Stimulated activated CD8-positive, alpha-beta memory T cell treated with anti-CD3 and anti-CD28 coated beads, Interleukin-7, amount 100 ng/mL, for 1 hour (primary cell): ENCODE measurements around the gene COX6B2.

Source experiments
- DNase-seq, 2 donors: peaks; one replicate each; pipeline ENCODE4 v3.0.0-alpha.2; 2020; ENCODE audit warnings: low read depth in 2 of 2

Gene COX6B2

DNA sequence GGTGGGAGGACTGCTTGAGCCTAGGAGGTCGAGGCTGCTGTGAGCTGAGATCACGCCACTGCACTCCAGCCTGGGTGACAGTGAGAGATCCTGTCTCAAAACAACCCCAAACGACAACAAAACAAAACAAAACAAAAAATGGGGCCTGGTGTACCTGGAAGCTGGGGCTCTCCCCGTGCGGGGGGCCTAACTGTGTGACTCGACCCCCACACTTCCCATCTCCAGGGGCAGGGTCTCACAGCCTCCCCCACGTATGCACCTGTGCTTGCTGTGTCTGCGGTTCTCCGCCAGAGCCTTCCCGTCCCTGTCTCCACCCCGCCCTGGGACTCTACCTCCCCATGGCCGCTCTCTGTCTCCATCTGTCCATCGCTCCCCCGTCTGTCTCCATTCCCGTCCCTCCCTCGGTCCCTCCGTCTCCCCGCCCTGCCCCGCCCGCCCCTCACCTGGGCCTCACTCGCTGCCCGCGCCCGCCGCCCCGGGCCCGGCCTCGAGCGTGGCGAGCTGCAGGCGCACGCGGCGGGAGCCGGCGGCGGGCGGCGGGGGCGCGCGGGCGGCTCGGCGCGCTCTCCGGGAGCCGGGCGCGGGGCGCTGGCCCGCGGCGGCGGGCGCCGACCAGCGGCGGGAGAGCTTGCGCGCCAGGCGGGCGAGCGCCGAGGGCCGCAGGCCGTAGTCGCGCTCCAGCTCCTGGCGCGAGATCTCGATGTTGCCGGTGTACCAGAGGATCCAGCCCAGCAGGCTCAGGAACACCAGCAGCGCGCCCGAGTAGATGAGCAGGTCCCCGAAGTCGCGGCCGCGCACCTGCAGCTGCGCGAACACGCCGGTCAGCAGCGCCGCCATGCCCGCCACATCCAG is 29.0 kb upstream of the COX6B2 start:
- no peak for DNase-seq

- no peak for DNase-seq
These were observed 28.1 kb upstream of the COX6B2 start for GRCh38 chr19:55382522-55383054.

GRCh38 chr19:55382013-55382412 is 27.5 kb upstream of the COX6B2 start:
- DNase-seq: no peak

DNA sequence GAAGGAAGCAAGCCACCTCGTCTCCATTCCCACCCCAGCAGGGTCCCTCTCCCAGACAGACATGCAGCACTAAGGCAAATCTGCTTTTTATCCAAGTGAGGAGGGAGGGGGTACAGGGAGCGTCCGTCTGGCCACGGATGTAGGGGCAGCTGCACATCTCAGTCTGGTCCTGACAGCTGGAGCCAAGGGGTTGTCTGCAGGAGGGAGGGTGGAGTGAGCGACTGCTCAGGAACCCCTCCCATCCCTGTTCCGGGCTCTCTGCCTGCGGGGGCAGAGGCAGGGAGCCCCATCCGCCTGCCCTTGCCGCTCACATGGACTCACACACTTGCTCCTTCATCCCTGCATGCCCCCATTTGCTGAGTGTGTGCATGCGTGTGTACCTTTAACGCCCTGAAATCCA is 24.7 kb upstream of the COX6B2 start:
- no peak for DNase-seq

- DNase-seq: no peak
These were observed 23.0 kb upstream of the COX6B2 start for GRCh38 chr19:55377356-55378131.

- DNase-seq: no peak
These were observed 21.9 kb upstream of the COX6B2 start, which contains the start of gene TMEM190 for GRCh38 chr19:55376241-55376933. Gene TMEM190, plus strand, starts transcription at chr19:55376826. Its CDS starts 28 bp downstream, at chr19:55376854.

- DNase-seq: no peak
These were observed 19.7 kb upstream of the COX6B2 start for GRCh38 chr19:55373993-55374757.

DNA sequence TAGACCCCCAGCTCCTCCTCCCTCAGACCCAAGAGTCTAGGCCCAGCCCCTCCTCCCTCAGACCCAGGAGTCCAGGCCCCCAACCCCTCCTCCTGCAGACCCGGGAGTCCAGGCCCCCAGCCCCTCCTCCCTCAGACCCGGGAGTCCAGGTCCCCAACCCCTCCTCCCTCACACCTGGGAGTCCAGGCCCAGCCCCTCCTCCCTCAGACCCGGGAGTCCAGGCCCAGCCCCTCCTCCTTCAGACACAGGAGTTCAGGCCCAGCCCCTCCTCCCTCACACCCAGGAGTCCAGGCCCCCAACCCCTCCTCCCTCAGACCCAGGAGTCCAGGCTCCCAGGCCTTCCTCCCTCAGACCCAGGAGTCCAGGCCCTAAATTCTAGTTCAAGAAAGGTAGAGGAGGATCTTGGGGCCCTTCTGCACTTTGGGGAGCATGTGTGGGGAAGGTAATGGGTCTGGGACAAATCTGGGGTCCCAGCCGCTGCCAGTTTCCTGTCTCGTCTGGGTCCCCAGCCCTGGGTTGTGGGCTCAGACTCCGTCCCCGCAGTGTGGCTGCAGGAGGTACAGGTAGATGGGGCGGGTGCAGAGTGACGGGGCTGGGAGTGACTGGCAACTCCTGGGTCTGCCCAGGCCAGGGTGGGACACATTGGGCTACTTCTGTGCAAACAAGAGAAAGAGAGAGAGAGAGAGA is 18.9 kb upstream of the COX6B2 start:
- no peak for DNase-seq

- no peak for DNase-seq
These were observed 18.0 kb upstream of the COX6B2 start for GRCh38 chr19:55372316-55373081.

GRCh38 chr19:55370305-55370988 is 15.9 kb upstream of the COX6B2 start, which contains the start of gene IL11:
Gene IL11, minus strand, starts transcription at chr19:55370463. Its CDS starts 153 bp downstream, at chr19:55370310.
- DNase-seq: no peak

DNA sequence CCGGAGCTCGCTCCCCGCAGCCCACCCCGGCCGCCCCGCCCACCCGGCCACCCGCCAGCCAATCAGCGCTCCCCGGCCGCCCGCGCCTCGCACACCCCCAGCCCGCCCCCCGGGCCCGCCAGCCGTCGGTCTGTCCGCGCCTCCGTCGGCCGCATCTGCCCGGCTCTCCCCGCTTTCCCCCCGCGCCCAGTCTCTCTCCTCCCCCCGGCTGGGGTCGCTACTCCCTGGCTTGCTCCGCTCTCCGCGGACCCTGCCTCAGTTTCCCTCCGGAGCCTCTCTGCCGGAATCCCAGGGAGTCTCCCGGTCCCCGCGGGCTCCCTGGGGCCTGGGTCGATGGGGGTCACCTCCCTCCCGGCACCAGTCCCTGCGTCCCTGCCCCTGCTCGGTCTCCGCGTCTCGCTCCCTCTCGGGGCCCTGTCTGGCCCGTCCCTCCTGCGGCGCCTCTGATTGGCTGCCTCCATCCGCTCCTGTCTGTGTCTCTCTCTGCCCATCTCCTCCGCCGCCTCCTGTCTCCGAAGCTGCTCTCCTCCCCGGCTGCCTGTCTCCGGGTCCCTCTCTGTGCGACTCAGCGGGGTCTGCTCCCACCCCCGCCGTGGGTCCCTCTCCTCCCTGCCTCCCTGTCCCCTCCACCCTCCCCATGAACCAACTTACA is 15.3 kb upstream of the COX6B2 start:
- no peak for DNase-seq

GRCh38 chr19:55368701-55369563 is 14.4 kb upstream of the COX6B2 start:
- DNase-seq: no peak

GRCh38 chr19:55368106-55368505 is 13.6 kb upstream of the COX6B2 start:
- DNase-seq: no peak

GRCh38 chr19:55366790-55367189 is 12.3 kb upstream of the COX6B2 start:
- DNase-seq: no peak

DNA sequence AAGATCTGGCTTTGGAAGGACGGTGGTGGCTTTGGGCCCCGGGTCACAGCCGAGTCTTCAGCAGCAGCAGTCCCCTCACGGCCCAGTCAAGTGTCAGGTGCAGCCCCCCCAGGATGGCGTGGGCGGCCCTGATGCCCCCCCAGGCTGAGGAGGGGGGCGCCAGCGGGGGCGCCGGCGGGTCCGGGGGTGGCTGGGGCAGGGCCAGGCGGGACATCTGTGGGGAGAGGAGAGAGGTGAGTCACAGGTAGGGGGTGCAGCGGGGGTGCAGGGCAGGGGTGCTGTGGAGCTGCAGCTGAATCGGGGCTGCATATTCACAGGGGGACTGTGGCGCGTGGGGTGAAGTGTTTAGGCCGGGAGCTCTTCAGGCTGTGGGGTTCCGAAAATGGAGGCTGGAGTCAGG is 11.4 kb upstream of the COX6B2 start:
- DNase-seq: no peak

GRCh38 chr19:55365245-55365644 is 10.7 kb upstream of the COX6B2 start:
- DNase-seq: no peak

DNA sequence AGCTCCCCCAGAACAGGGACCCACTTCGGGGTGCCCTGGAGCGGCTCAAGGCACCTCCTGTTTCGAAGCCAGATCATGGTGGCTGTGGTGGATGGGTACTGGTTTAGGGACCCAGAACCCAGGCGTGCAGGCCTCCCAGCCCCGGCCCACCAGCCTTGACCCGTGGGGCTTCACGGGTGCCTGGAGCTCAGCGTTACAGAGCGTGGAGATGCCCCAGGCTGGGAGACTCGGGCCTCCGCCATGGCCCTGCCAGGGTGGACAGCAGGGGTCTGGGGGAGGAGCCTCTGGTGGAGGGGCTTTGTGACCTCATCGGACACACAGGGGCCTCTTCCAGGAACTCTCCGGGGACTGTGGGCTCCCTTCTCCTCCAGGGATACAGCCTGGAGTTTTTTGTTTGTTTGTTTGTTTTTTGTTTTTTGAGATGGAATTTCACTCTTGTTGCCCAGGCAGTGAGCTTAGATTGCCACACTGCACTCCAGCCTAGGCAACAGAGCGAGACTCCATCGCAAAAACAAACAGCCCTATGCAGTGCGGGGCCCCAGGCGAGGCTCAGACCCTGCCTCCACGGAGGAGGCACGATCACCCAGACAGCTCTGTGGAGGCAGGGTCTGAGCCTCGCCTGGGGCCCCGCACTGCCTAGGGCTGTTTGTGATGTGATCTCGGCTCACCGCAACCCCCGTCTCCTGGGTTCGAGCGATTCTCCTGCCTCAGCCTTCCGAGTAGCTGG is 8.6 kb upstream of the COX6B2 start, which contains the start of gene GARIN5B:
GARIN5B (minus strand) TSS at position 271 of the 727 bp plus-strand sequence; CDS start at position 77, 194 bp downstream.
- DNase-seq: no peak
